Endothelial cell of umbilical vein (primary cell): ENCODE data around the gene ISL2. TPM values are rescaled to one million over a fixed set of nuclear protein-coding genes. Genes with fewer than 3 reads are reported as not detected.

ENCODE experiments used
- BruUV-seq: library from RNA; stranded (reverse); fragments of 400-500 nt; replicated peaks from 2 replicates; lab custom pipeline; 2021; lab: Mats Ljungman, UMichigan
- CTCF ChIA-PET: fragments of 300-600, 350-600 bp; sonication (Branson Sonifier 250); formaldehyde crosslinking; loops from one replicate; lab custom pipeline; 2021; ENCODE audit warnings: antibody characterized with exemption, inconsistent platforms; lab: Charles Lee
- POLR2A ChIA-PET: fragments of 300-600, 350-600 bp; sonication (Branson Sonifier 250); formaldehyde crosslinking; loops from one replicate; lab custom pipeline; 2021; ENCODE audit warnings: antibody characterized with exemption, inconsistent platforms; lab: Charles Lee
- DNase-seq: peaks from one replicate; pipeline ENCODE4 v3.0.0-alpha.2; 2011; ENCODE audit warnings: low read depth, low spot score
- FAIRE-seq: peaks from 2 replicates; lab custom pipeline; 2011; peaks lifted over from hg19 to GRCh38; lab: Jason Lieb, UNC
- H2AFZ ChIP-seq: 2 replicates; pipeline ENCODE4 v1.6.0; 2012; ENCODE audit warnings: low read depth, low read length, control low read depth, inconsistent platforms
- H3K27ac ChIP-seq: 2 replicates; pipeline ENCODE4 v1.5.1; 2011; ENCODE audit warnings: low read depth, mild to moderate bottlenecking, control low read depth, low read length, moderate library complexity; ENCODE audit not compliant: insufficient read depth
- H3K27me3 ChIP-seq, 2 experiments: 2 replicates each; pipeline versions ENCODE4 v1.6.0 to v1.6.1; 2011; ENCODE audit warnings: low read length in 2 of 2, mixed read lengths in 1 of 2; ENCODE audit not compliant: control insufficient read depth in 2 of 2, insufficient read depth in 2 of 2
- H3K36me3 ChIP-seq, 2 experiments: 2 replicates in 1 of 2; 3 replicates in 1 of 2; pipeline ENCODE4 v1.5.1; 2011; ENCODE audit warnings: low read length in 2 of 2, mild to moderate bottlenecking in 1 of 2, moderate library complexity in 1 of 2; ENCODE audit not compliant: control insufficient read depth in 2 of 2, insufficient read depth in 2 of 2; ENCODE audit errors: extremely low read depth in 1 of 2
- H3K4me1 ChIP-seq: 3 replicates; pipeline ENCODE4 v1.5.1; 2011; ENCODE audit warnings: mild to moderate bottlenecking, low read length; ENCODE audit not compliant: control insufficient read depth, insufficient read depth; ENCODE audit errors: extremely low read depth
- H3K4me2 ChIP-seq: 2 replicates; pipeline ENCODE4 v1.6.1; 2011; ENCODE audit warnings: low read length, control low read depth, mixed read lengths; ENCODE audit not compliant: insufficient read depth
- H3K4me3 ChIP-seq, 3 experiments: fragments of 200-600 bp in 1 of 3; sonication (generic), shearing (Covaris generic) in 1 of 3; replicated peaks in 1 of 3; 2 replicates each; pipeline ENCODE4 v1.5.1; 2011 to 2016; ENCODE audit warnings: control low read depth in 3 of 3, low read length in 3 of 3, mild to moderate bottlenecking in 2 of 3, inconsistent platforms in 1 of 3, low read depth in 1 of 3, moderate library complexity in 1 of 3; ENCODE audit not compliant: insufficient read depth in 1 of 3
- H3K79me2 ChIP-seq: 2 replicates; pipeline ENCODE4 v1.6.0; 2012; ENCODE audit warnings: low read length, inconsistent platforms; ENCODE audit not compliant: control insufficient read depth, insufficient read depth
- H3K9ac ChIP-seq: replicated peaks from 2 replicates; pipeline ENCODE3; 2011; ENCODE audit warnings: low read length, control low read depth; ENCODE audit not compliant: insufficient read depth; ENCODE audit errors: extremely low read depth
- H3K9me1 ChIP-seq: replicated peaks from 3 replicates; pipeline ENCODE4 v1.6.0; 2011; ENCODE audit warnings: mild to moderate bottlenecking, low read length; ENCODE audit not compliant: control insufficient read depth, insufficient read depth; ENCODE audit errors: extremely low read depth
- H3K9me3 ChIP-seq: replicated peaks from 2 replicates; pipeline ENCODE4 v1.5.1; 2012; ENCODE audit warnings: low read length, inconsistent platforms; ENCODE audit not compliant: control insufficient read depth, insufficient read depth
- H4K20me1 ChIP-seq: replicated peaks from 2 replicates; pipeline ENCODE3; 2011; ENCODE audit warnings: mild to moderate bottlenecking, low read length; ENCODE audit not compliant: control insufficient read depth, insufficient read depth; ENCODE audit errors: extremely low read depth
- CTCF ChIP-seq, 2 donors: IDR thresholded peaks; 1 replicate in 1 of 2; 2 replicates in 1 of 2; pipeline ENCODE4 v1.5.1; 2011; ENCODE audit warnings: low read length in 2 of 2, mild to moderate bottlenecking in 2 of 2, moderate library complexity in 2 of 2, control low read depth in 1 of 2, inconsistent platforms in 1 of 2, low read depth in 1 of 2; ENCODE audit not compliant: insufficient read depth in 1 of 2; ENCODE audit errors: extremely low read depth in 1 of 2
- EZH2 ChIP-seq: IDR thresholded peaks from 2 replicates; pipeline ENCODE4 v1.6.1; 2012; ENCODE audit warnings: borderline replicate concordance, low read depth, mild to moderate bottlenecking, moderate library complexity, low read length, inconsistent platforms; ENCODE audit not compliant: severe bottlenecking
- FOS ChIP-seq: IDR thresholded peaks from 2 replicates; pipeline ENCODE4 v1.6.1; 2011; ENCODE audit warnings: mild to moderate bottlenecking, low read length, moderate library complexity, borderline replicate concordance; ENCODE audit not compliant: insufficient read depth
- GATA2 ChIP-seq: IDR thresholded peaks from 2 replicates; pipeline ENCODE4 v1.7.0; 2011; ENCODE audit warnings: low read depth, mild to moderate bottlenecking, moderate library complexity, mixed read lengths, low read length; ENCODE audit not compliant: insufficient read length, insufficient read depth
- JUN ChIP-seq: IDR thresholded peaks from 2 replicates; pipeline ENCODE4 v1.6.1; 2011; ENCODE audit warnings: borderline replicate concordance, low read depth; ENCODE audit not compliant: insufficient read length, insufficient read depth
- MAX ChIP-seq: IDR thresholded peaks from 2 replicates; pipeline ENCODE4 v1.6.1; 2011; ENCODE audit not compliant: insufficient read depth, insufficient read length
- MYC ChIP-seq: IDR thresholded peaks from one replicate; pipeline ENCODE4 v1.6.1; 2011; ENCODE audit warnings: mild to moderate bottlenecking, low read depth, low read length
- POLR2A ChIP-seq: IDR thresholded peaks from 2 replicates; pipeline ENCODE4 v1.6.1; 2012; ENCODE audit warnings: low read depth, mild to moderate bottlenecking, control low read depth, low read length
- POLR2AphosphoS5 ChIP-seq: IDR thresholded peaks from 2 replicates; pipeline ENCODE4 v1.6.1; 2012; ENCODE audit warnings: low read depth, mild to moderate bottlenecking, control low read depth, low read length, moderate library complexity; ENCODE audit not compliant: insufficient read depth
- dilution Hi-C: fragments of 300-500 bp; cut with MboI; formaldehyde crosslinking; loops from one replicate; pipeline ENCODE4 v1.15.0; 2019; ENCODE audit warnings: low sequenced_read_pairs; ENCODE audit not compliant: extremely low pct_ligation_motif_present
- intact Hi-C: fragments of 100-400 bp; cut with micrococcal nuclease; formaldehyde crosslinking; loops from one replicate; pipeline ENCODE4 v1.10.0; 2022
- polyA plus RNA-seq, 4 experiments: library from polyadenylated mRNA; depleted of rRNA in 3 of 4; stranded (reverse) in 3 of 4; unstranded in 1 of 4; fragments of >200 nt; gene quantifications; 2 replicates each; pipeline versions ENCODE4 v1.2.1 to v1.2.3, GENCODE V29; 2011 to 2012; ENCODE audit warnings: missing spikeins in 1 of 4
- total RNA-seq: library from RNA; stranded (reverse); gene quantifications from 2 replicates; pipeline ENCODE4 v1.2.3, GENCODE V29; 2021

The ISL2 gene
- total and polyA plus RNA-seq, 2 donors (not counting 3 experiments of a cell fraction or from before 2014, with no cell fraction given): 0.10 TPM; not detected in 1

- H3K4me3 ChIP-seq: peak overlapping the region in 1 of 3 experiments; percentile 7
These were observed 11.0 kb downstream of the ISL2 start for GRCh38 chr15:76347482-76348055.

More at GRCh38 chr15:76347482-76348055, 11.0 kb downstream of the ISL2 start:
- no peaks in the 10 kb centered on the region for H3K9me1 ChIP-seq
- no peaks in the 10 kb centered on the region for H3K36me3 ChIP-seq
- ChIA-PET CTCF (interaction anchor here (1.0 to 2.5 kb wide), 4 partner anchors 18 to 519 kb away, joined by 3 to 6 read pairs (median 4); no protein-coding TSS in a partner anchor), POLR2A (no interaction called here)
- no TSS peak for BruUV-seq
- dilution Hi-C loops (no loop called here), intact Hi-C loops (loop anchor here (10.0 kb wide), 1 partner anchor 517 kb away; no protein-coding TSS in a partner anchor)
- H4K20me1 ChIP-seq: no peaks in the 10 kb centered on the region
- TF ChIP-seq EZH2 (no peak), MYC (no peak), MAX (no peak), POLR2AphosphoS5 (no peak), CTCF (IDR thresholded peaks at IDR 0.05; ENCODE audit: extremely low read depth in 1 of 2, insufficient read depth in 1 of 2, low read depth in 1 of 2, low read length in 2 of 2) (no peak), FOS (no peak), GATA2 (no peak), JUN (no peak), POLR2A (no peak)
- no peaks in the 10 kb centered on the region for H3K79me2 ChIP-seq
- no peak overlapping the region for H3K9ac ChIP-seq
- H3K27me3 ChIP-seq: peaks cover 48 to 59% of the 10 kb centered on the region in 2 experiments
- H3K4me2 ChIP-seq: peak overlapping the region; percentile 79
- peaks cover 18% of the 10 kb centered on the region for H3K4me1 ChIP-seq
- H3K27ac ChIP-seq: no peak overlapping the region
- H2AFZ ChIP-seq: no peak overlapping the region
- DNase-seq: no peak
- H3K9me3 ChIP-seq: no peaks in the 10 kb centered on the region
- no peak for FAIRE-seq
